HG03103 (cell line): Measurements from ENCODE around the gene FOXO4.

Experiments
- ATAC-seq: cut with Tn5 transposase; IDR thresholded peaks from one replicate; pipeline ENCODE4 v1.9.1; 2021; ENCODE audit warnings: low read depth; ENCODE audit not compliant: unreplicated experiment

The FOXO4 gene

GRCh38 chrX:71131510-71131909 lies 35.9 kb downstream of the FOXO4 start:
- no peak for ATAC-seq

DNA sequence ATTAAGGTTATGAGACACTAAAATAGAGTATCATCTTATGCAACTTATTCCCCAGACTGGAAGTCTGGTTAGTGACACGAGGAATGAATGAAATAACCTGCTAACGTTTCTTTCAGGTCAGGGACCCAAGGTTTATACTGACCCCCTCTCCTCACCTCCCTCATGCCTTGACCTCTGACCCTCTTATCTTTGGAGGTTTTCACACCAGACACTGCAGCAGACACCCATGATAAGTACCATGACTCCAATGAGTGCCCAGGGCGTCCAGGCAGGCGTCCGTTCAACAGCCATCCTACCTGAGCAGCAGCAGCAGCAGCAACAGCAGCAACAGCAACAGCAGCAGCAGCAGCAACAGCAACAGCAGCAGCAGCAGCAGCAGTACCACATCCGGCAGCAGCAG lies 44.8 kb downstream of the FOXO4 start:
- ATAC-seq, result no peak

GRCh38 chrX:71143508-71143907 lies 47.9 kb downstream of the FOXO4 start:
- no peak for ATAC-seq

DNA sequence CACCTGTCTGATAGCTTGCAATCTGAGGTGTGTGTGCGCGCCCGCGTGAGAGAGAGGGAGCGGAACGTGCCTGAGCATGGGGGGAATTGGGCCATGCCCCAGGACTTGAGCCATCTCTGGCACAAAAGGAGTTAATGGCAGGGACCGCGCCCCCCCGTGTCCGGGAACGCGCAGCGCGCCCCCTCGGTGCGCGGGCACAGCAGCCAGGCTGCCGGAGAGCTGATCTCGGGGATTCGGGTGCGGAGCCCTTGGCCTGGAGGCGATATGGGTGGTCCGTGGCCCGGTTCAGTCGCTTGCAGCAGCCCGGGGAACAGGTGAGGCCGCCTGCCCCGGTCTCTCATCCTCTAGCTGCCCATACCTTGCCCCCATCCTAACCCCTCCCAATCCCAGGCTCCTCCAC lies 49.0 kb downstream of the FOXO4 start, which contains the start of gene NLGN3:
Gene NLGN3 (plus strand): TSS at position 191 of the 400 bp plus-strand sequence. CDS start 2,909 bp downstream, outside the sequence.
- no peak for ATAC-seq

- no peak for ATAC-seq
These were observed 52.0 kb downstream of the FOXO4 start for GRCh38 chrX:71147496-71148277.

- ATAC-seq, result no peak
These were observed 52.6 kb downstream of the FOXO4 start for GRCh38 chrX:71148278-71148663.

- no peak for ATAC-seq
These were observed 55.7 kb downstream of the FOXO4 start for GRCh38 chrX:71151366-71151765.
